Measurements from ENCODE around the gene RNF141. TPM values are rescaled to one million over a fixed set of nuclear protein-coding genes. Genes with fewer than 3 reads are reported as not detected.

RNF141 gene
- total RNA-seq, 1 experiment from 2014 or later, result 11.5 TPM

DNA sequence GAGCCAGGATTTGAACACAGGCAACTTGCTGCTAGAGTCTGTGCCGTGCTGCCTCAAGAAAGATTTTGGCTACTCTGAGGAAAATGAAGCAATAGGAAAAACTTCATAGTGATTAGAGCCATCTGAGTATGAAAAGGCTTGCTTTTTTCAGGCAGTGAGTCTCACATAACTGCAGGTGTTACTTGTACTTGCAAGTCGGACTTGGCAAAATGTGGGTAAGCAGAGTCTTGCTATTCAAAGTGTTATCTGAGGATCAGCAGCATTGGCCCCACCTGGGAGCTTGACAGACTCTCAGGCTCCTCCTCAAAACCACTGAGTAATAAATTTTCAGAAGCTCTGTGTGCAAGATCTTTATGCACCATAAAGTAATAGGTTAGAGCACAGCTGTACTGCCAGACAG, 18.1 kb downstream of the RNF141 start:
- DNase-seq (ENCODE audit: low read depth), result no peak

DNA sequence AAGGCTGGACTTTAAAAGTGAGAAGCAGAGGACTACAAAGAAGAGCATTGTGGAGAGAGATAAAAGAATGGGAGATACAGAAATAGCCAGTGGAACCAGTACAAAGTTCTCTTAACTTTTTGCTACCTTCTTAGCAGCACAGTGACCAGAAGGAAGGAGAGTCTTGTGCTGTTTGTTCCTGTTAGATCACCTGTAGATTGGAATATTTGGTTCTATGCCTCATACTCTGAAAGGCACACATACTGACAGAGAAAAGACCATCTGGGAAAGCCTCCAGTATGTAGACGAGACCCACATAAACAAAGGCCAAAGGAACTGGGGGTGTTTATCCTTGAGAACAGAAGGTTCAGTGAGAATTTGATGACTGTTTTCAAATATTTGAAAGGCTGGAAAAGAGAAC, 18.7 kb downstream of the RNF141 start:
- no peak for DNase-seq (ENCODE audit: low read depth)

DNA sequence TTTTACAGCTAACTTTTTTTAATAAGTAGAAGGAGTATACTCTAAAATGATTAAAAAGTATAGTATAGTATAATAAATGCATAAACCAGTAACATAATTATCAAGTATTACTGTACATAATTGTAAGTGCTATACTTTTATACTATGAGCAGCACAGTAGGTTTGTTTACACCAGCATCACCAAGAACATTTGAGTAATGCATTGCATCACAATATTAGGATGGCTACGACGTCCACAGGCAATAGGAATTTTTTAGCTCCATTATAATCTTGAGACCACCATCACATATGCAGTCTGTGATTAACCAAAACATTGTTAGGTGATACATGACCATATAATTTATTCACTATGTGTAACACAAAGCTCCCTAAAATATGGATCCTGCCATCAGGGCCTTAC, 20.4 kb downstream of the RNF141 start:
- no peak for DNase-seq (ENCODE audit: low read depth)

DNA sequence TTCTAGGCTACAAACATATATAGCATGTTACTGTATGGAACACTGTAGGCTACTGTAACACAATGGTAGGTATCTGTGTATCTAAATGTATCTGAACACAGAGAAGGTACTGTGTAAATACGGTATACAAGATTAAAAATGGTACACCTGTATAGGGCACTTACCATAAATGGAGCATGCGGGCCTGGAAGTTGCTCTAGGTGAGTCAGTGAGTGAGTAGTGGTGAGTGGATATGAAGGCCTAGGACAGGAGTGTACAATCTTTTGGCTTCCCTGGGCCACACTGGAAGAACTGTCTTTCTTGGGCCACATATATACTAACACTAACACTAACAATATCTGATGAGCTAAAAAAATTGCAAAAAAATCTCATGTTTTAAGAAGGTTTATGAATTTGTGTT, 21.4 kb downstream of the RNF141 start:
- DNase-seq (ENCODE audit: low read depth), result no peak

DNA sequence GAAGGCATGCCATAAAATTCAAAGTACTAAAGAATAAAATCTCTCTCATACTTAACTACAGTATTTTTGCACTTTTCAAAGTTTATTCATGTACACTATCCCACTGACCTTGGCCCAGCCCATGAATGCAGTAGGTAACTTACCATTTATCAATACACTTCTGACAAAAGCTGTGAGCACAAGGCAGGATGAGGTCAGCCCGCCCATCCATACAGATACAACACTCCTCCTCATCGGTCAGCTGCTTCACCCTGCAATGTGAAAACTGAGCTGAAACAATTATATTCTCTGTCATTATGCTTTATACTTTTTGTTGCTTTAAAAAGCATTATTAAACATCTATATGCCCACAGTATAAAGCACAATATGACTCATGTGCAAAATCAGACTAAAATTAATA, 22.1 kb downstream of the RNF141 start:
- DNase-seq (ENCODE audit: low read depth), result no peak

DNA sequence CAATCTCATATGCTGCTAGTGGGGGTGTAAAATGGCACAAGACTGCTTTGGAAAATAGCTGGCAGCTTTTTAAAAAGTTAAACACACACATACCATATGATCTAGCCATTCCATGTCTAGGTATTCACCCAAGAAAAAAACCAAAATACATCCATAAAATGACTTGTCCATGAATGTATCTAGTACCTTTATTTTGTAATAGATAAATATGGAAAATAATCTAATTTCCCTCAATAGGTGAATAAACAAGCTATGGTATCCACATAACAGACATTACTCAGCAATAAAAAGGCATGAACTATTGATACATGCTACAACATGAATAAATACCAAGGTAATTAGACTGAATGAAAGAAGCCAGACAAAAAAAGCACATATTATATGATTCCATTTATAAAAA, 22.9 kb downstream of the RNF141 start:
- no peak for DNase-seq (ENCODE audit: low read depth)

DNA sequence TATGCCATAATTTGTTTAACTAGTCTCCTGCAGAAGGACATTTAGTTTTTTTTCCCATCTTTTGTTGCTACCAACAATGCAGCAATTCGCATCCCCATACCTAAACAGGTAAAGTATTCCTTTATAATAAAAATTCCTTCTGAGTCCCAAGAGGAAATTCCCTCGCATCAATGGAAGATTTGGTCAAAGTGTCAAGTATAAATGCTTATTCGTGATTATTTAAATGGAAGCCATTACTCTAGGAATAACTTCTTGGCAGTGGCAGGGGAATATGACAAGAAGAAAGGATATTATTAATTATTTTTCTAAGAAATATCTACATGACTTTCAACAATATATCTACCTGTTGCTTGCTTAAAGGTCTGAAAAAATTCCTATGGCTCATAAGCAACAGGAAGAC, 25.6 kb downstream of the RNF141 start:
- DNase-seq (ENCODE audit: low read depth), result no peak

DNA sequence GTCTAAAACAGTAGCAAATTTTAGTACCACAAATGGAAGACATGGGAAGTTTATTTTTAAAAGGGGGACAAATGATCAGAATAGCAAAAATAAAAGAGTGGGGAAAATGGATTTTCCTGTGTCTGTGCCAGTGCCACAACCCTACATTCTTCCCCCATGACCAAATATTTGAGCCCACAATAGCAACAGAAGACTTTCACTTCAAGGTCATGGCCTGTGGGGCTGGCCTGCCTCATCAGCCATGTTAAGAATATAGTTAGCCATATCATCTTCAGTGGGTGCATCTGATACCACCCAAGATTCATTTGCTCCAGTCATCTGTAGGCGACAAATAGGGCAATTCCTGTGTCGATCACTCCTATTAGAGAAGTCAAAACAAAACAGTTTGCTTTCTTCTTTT, 26.3 kb downstream of the RNF141 start:
- no peak for DNase-seq (ENCODE audit: low read depth)

DNA sequence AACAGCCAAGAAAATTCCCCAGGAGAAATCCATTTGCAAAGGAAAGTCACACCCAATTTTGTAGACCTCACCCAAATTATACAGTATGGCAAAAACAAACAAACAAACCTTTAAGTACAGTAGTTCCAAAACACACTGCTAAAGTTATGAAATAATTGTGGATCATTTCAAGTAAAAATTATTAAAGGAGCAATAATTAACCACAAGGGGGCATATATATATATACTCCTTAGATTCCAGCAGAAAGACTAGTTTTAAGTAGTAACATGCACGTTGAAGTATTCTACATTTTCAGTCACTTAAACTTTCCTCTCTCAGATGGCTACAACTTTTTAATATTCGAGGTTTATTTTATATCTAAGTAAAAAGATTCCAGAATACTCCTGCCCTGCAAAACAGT, 26.8 kb downstream of the RNF141 start:
- no peak for DNase-seq (ENCODE audit: low read depth)

DNA sequence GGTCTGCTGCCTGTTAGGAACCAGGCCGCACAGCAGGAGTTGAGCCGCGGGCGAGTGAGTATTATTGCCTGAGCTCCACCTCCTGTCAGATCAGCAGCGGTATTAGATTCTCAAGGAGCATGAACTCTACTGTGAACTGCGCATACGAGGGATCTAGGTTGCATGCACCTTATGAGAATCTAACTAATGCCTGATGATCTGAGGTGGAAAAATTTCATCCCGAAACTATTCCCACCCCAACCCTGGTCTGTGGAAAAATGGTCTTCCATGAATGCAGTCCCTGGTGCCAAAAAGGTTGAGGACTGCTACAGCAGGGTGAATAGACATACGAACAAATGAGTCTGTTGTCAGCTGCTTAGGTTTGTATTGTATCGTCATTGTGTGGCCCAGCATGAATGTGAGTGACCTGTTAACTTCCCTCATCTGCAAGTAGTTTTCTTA, 29.8 kb downstream of the RNF141 start:
- no peak for DNase-seq (ENCODE audit: low read depth)

DNA sequence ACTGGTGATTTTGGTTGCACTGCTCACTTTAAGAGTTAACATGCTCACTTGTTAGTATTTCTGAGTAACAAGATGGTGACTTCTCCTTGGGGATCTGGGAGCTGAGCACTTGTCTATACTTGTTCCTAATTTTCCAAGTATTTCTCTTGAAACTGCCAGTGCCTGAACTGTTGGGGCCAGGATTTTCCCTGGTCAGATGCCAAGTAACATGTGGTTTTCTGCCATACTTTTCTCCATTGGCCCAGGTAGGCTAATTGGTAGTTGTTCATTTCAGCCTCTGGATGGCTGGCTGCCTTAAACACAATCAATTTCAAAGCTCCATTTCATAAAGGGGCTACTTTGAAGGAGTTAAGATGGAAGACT, 35.0 kb downstream of the RNF141 start:
- no peak for DNase-seq (ENCODE audit: low read depth)

DNA sequence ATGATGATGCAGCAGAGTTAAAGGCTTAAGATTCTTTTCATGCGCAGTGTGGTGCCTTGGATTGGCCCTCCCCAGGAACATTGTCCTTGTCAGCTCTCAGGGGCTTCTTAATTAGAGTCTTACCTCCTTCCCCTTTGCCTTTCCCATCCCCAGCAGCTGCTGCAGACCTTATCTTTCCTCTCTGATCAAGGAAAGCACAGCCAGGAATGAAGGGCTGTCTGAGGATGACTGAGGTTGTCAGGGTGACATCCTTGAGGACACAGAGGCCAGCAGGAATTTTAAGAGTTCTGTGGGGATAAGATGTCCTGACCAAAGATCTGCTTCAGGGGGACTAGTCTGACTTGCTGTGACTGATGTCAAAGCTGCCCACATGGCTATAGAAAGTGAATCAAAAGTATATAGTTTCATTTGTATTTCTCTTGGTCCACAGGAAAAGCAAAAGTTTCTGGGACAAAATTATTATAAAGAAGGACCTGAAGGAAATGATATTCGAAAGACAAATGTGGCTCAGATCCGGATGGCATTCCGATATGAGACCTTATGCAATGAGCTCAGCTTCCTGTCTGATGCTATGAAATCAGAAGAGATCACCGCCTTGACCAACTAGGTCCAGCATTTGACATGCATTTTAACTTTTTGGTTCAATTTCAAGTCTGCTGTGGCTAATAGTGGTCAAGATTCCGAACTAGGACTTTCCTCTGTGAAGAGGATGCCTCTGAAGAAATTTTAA, 35.5 kb downstream of the RNF141 start:
- no peak for DNase-seq (ENCODE audit: low read depth)

DNA sequence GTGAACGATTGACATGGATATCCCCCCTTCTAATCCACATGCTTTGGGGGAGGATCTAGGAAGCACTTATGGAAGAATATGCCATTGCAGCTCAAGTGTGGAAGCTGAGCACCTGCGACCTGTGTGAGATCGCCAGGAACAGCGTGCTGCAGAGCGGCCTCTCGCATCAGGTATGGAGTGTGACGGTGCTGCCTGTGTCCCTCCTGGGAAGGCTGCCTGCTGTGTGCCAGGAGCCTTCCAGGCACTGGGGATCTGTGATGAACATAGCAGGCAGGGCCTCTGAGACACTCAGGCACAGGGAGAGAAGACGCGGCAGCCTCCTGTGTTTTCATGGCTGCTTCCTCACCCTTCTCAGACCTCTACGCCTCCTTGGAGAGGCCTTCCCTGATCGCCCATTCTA, 36.5 kb downstream of the RNF141 start:
- no peak for DNase-seq (ENCODE audit: low read depth)

DNA sequence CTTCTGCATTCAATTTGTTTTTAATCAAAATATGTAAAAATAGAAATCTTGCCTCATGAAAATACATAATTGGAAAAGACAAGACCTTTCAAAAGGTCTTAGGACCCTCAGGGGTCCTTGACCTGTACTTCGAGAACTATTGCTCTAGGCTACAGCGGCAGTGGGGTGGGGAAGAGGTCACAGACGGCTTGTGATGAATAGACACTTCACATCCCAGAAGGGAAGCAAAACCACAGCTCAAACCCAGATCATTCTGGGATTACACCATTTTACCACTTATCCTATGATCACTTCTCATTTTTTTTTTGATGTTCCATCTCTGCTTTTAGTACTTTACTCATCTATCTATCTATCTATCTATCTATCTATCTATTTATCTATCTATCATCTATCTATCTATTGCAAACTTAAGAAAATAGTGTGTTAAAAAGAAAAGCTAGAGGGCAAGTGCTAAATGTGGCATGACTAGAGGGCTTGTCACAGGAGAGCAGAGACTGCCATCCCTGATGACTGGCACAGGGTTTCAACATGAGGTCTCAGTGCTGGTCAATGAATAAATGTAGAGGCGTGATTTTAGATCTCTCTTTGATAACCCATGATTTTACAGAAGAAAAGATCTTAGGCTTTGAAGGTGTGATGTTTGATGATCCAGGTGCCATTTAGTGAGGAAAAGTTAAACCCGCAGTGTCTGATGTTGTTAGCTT, 37.1 kb downstream of the RNF141 start:
- DNase-seq (ENCODE audit: low read depth), result no peak

DNA sequence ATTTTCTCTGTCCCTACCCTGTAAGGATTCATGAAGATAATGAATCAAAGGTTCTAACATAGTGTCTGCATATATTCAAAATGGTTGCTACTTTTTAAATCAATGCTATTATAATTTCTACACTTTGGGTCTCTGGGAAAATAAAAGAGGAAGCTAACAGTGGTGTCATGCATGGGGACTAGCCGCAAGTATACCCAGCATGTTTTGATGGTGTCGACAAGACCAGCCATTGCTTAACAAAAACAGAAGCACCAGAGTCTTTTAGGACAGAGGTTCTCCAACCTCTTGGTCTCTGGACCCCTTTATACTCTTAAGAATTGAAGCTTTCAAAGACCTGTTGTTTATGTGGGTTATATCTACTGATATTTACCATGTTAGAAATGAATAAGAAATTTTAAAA, 37.8 kb downstream of the RNF141 start:
- DNase-seq (ENCODE audit: low read depth), result no peak

DNA sequence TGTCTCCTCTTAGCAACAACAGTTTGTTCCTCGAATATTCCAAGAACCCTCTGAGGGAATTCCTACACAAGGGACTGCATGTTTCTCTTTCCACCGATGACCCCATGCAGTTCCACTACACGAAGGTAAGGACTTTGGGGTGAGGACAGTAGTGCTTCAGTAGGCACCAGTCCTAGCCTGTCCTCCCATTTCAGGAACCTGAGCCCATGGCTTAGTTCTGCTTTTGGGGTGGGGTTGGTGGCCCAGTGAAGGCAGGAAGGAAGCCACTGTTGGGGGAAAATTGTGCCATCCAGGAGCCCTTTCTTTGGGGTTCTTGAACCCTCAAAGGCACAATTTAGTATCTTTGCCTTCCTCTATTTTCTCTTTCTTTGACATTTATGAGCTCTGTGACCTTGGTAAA, 38.2 kb downstream of the RNF141 start:
- no peak for DNase-seq (ENCODE audit: low read depth)

DNA sequence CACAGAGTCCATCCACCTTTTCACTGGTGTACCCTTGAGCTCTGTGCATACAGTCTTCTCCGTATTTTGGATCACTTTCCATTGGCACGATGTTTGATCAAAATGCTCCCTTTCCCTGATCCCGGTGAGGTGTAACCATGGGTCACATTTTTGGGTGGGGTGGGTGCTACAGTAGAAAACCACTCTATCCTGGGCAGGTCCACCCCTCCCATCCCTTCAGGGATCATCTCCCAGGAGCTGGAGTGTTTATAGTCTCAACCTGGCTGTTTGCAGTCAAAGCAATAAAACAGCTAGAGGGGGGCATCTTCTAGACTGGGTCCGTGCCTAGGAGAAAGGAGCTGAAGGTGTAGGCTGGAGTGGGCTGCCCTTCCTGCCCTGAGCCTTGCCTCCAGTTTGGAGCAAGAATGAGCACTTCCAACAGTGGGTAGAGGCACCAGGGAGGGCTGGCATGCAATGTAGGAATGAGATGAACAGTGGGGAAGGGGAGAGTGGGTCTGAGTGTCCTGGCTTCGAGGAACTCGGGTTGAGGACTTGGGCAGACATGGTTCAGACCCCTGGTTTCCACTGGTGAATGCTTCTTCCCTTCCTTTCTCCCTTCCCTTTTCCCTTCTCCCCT, 38.8 kb downstream of the RNF141 start:
- DNase-seq (ENCODE audit: low read depth), result no peak

DNA sequence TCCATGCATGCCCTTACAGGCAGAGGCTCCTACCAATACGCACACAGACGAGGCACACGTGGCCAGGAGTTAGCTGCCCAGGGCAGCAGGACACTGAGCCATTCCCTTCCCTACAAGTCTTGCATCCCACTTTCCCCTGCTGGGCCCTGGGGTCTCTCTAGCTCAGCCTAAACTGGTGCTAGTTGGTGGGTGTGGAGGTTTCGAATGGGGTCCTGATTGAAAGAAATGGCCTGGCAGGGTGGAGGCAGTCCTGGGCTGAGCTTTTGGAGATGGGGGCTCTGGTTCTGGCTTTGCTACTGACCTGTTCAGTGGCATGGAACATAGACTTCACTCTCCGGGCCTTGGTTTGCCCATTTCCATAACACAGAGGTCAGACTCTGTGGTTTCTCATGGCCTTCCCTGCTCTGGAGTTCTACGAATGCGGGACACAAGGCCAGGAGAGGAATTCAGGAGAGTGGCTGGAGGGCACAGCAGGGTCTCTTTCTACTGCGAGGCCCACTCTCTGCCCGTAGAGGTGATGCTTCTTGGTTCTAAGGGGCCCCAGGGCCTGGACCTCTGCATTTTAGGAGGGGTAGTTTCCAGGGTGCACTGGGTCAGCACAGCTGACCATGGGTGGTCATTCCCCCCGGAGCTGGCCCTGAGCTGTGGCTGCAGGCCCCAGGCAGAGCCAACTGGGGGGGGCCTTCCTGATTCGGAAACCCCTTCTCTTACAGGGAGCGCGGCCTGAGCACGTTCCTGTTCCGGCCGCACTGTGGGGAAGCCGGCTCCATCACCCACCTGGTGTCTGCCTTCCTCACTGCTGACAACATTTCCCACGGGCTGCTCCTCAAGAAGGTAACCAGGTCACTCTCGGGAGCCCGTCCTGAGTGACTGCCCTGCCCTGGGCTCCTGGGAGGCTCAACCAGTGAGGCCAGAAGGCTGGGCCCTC, 40.0 kb downstream of the RNF141 start:
- DNase-seq (ENCODE audit: low read depth), result no peak

DNA sequence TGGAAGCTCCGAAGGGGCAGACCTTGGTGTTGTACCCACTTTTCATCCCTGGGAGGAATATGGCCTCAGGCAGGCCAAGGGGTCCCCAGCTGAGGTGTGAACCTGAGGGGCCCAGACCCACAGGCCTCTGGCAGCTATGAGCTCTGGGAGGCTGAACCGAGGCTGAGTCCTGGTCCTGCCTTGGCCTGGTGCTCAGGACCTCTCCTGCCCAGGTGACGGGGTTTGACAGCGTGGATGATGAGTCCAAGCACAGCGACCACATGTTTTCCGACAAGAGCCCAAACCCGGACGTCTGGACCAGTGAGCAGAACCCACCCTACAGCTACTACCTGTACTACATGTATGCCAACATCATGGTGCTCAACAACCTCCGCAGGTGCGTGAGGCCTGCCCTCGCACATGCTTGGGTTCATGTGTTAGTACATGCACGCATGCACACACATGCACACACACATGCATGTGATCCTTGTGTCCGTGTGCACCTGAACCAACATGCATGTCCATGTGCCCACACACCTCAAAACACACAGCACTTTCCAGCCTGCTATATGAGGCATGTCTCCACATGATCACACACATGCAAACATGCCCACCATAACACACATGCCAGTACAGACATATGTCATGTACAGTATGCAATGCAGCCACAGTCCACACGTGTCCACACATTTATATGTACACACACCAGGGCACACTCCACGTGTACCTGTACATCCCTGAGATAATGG, 40.9 kb downstream of the RNF141 start:
- DNase-seq (ENCODE audit: low read depth), result no peak

DNA sequence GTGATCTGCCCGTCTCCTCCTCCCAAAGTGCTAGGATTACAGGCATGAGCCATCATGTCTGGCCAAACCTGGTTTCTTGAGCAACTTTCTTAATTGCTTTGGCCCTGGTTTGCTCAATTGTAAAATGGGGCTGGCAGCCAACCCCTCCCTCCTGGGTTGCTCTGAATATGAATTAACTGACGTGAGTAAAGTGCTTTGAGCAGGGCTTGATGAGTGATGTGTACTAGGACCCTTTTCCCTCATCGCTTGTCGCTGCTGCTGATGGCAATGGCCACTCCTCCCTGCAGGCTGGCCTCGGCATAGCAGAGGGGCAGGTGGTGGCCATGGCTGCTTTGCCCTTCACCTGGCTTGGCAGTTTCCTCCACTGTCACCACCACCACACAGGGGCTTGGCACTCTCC, 41.5 kb downstream of the RNF141 start:
- DNase-seq (ENCODE audit: low read depth), result no peak

DNA sequence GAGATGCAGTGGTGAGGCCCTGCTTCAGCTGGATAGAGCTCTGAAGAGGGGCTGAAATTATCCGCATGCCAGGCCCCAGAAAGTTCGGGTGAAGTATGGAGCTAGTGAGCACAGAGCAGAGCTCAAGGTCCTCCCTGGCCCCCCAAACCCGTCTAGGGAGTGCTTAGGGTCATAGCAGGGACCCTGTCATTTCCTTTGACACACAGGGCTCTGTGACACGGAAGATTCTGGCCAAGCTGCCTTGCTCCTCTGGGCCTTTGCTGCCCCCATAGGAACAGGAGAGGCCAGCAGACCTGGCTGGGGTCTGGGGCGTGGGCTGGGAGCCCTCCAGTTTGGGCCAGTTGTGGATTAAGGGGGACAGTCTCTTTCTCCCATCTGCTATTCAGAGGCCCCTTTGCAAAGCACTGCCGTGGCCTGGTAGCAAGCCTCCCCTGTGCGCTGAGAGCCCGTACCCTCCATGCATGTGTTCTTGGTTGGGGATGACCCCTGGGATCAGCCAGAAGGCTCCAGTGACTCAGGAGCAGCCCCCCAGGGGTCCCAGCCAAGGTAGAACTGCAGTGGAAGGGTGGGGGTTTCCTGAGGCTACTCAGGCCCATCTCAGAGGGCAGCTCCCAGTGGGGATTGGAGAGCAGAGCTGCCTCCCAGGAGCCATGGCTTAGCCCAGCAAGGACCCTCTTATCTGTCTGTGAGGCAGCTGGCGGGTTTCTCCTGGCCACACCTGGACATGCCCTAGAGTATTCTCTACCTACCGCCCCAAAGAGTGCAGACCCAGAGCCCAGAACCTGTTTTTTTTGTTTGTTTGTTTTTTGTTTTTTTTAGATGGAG, 42.3 kb downstream of the RNF141 start:
- no peak for DNase-seq (ENCODE audit: low read depth)
